Activated effector memory CD4-positive, alpha-beta T cell treated with Interleukin-2 at 50 U/mL for 16 hours (primary cell): Measurements from ENCODE around the gene CCDC171.
"Not testable (repeated sequence)": the region's sequence is repeated elsewhere in the genome, so short reads cannot be mapped to it uniquely, and the experiment has no call there.

Experiments
- DNase-seq: peaks from one replicate; pipeline ENCODE4 v3.0.0-alpha.2; 2020

The CCDC171 gene

GRCh38 chr9:15552636-15553527 is at the start of gene CCDC171:
CCDC171 (plus strand) TSS chr9:15553043; CDS start chr9:15564089, 11,046 bp downstream.
- DNase-seq, result peak; percentile 77

GRCh38 chr9:15505921-15506320 is 46.9 kb upstream of the CCDC171 start:
- no peak for DNase-seq

GRCh38 chr9:15509931-15510788 is 42.7 kb upstream of the CCDC171 start:
- peak; percentile 54 for DNase-seq

GRCh38 chr9:15510789-15511575 is 41.9 kb upstream of the CCDC171 start, which contains the start of gene PSIP1:
PSIP1 (minus strand) TSS chr9:15510970; CDS start chr9:15510188, 782 bp downstream.
- DNase-seq, result peak; percentile 82

GRCh38 chr9:15512204-15512603 is 40.6 kb upstream of the CCDC171 start:
- no peak for DNase-seq

GRCh38 chr9:15512889-15513288 is 40.0 kb upstream of the CCDC171 start:
- no peak for DNase-seq

- no peak for DNase-seq
These were observed 39.5 kb upstream of the CCDC171 start for GRCh38 chr9:15513335-15513734.

- DNase-seq, result no peak
These were observed 33.0 kb upstream of the CCDC171 start for GRCh38 chr9:15519831-15520230.

GRCh38 chr9:15521254-15521653 is 31.6 kb upstream of the CCDC171 start:
- no peak for DNase-seq

GRCh38 chr9:15522130-15522755 is 30.6 kb upstream of the CCDC171 start:
- DNase-seq, result no peak

GRCh38 chr9:15524845-15525455 is 27.9 kb upstream of the CCDC171 start:
- no peak for DNase-seq

GRCh38 chr9:15525958-15526357 is 26.9 kb upstream of the CCDC171 start:
- DNase-seq, result no peak

- not testable (repeated sequence) for DNase-seq
These were observed 25.8 kb upstream of the CCDC171 start for GRCh38 chr9:15527035-15527434.

- DNase-seq, result no peak
These were observed 23.1 kb upstream of the CCDC171 start for GRCh38 chr9:15529566-15530324.

- DNase-seq, result no peak
These were observed 21.5 kb upstream of the CCDC171 start for GRCh38 chr9:15531380-15531779.

GRCh38 chr9:15541872-15542271 is 11.0 kb upstream of the CCDC171 start:
- DNase-seq, result no peak

GRCh38 chr9:15542624-15543023 is 10.2 kb upstream of the CCDC171 start:
- DNase-seq, result no peak

- no peak for DNase-seq
These were observed 9.6 kb upstream of the CCDC171 start for GRCh38 chr9:15543047-15543813.

- DNase-seq, result no peak
These were observed 3.2 kb upstream of the CCDC171 start for GRCh38 chr9:15549611-15550010.

GRCh38 chr9:15553528-15553898 is 670 bp downstream of the CCDC171 start:
- DNase-seq, result no peak
